ENCODE data around the gene TMPRSS7.

Gene TMPRSS7

GRCh38 chr3:112115806-112116383, 81.4 kb downstream of the TMPRSS7 start:
- no peak for DNase-seq (ENCODE audit: low spot score)
- TF ChIP-seq CTCF (IDR thresholded peaks at IDR 0.05; ENCODE audit: extremely low read depth, insufficient read depth, missing control alignments) = no peak
- in situ Hi-C loops (cut with MboI; ENCODE audit: low pct_unique_long_range_greater_than_20kb, low sequenced_read_pairs, unreplicated experiment) = loop anchor here (25.0 kb wide), 1 partner anchor 871 kb away; the partner anchor contains the start of genes CD200R1 and GTPBP8

- TF ChIP-seq CTCF (IDR thresholded peaks at IDR 0.05; ENCODE audit: extremely low read depth, insufficient read depth, missing control alignments) = no peak
- in situ Hi-C loops (cut with MboI; ENCODE audit: low pct_unique_long_range_greater_than_20kb, low sequenced_read_pairs, unreplicated experiment) = loop anchor here (25.0 kb wide), 1 partner anchor 871 kb away; the partner anchor contains the start of genes CD200R1 and GTPBP8
- no peak for DNase-seq (ENCODE audit: low spot score)
Observed at GRCh38 chr3:112116748-112117186, 82.2 kb downstream of the TMPRSS7 start.

- no peak for TF ChIP-seq CTCF (IDR thresholded peaks at IDR 0.05; ENCODE audit: extremely low read depth, insufficient read depth, missing control alignments)
- no peak for DNase-seq (ENCODE audit: low spot score)
- in situ Hi-C loops (cut with MboI; ENCODE audit: low pct_unique_long_range_greater_than_20kb, low sequenced_read_pairs, unreplicated experiment) = loop anchor here (25.0 kb wide), 1 partner anchor 870 kb away; the partner anchor contains the start of genes CD200R1 and GTPBP8
Observed at GRCh38 chr3:112117415-112117814, 82.9 kb downstream of the TMPRSS7 start.

GRCh38 chr3:112117841-112118571, 83.5 kb downstream of the TMPRSS7 start:
- in situ Hi-C loops (cut with MboI; ENCODE audit: low pct_unique_long_range_greater_than_20kb, low sequenced_read_pairs, unreplicated experiment) = loop anchor here (25.0 kb wide), 1 partner anchor 869 kb away; the partner anchor contains the start of genes CD200R1 and GTPBP8
- peak; percentile 37 for TF ChIP-seq CTCF (IDR thresholded peaks at IDR 0.05; ENCODE audit: extremely low read depth, insufficient read depth, missing control alignments)
- no peak for DNase-seq (ENCODE audit: low spot score)

- no peak for DNase-seq (ENCODE audit: low spot score)
- no peak for TF ChIP-seq CTCF (IDR thresholded peaks at IDR 0.05; ENCODE audit: extremely low read depth, insufficient read depth, missing control alignments)
- in situ Hi-C loops (cut with MboI; ENCODE audit: low pct_unique_long_range_greater_than_20kb, low sequenced_read_pairs, unreplicated experiment) = loop anchor here (25.0 kb wide), 1 partner anchor 867 kb away; the partner anchor contains the start of genes CD200R1 and GTPBP8
Observed at GRCh38 chr3:112119962-112120836, 85.7 kb downstream of the TMPRSS7 start.

Measured in GM13977 (cell line).